ENCODE results near the gene IL18. TPM values are rescaled to one million over a fixed set of nuclear protein-coding genes. Genes with fewer than 3 reads are reported as not detected.
"Not testable (repeated sequence)": the region's sequence is repeated elsewhere in the genome, so short reads cannot be mapped to it uniquely, and the experiment has no call there.

IL18 gene
- total and polyA plus RNA-seq, 2 donors from 2014 or later: 25.2 to 37.4 TPM

- no peak for FAIRE-seq
- Histone ChIP-seq H3K27ac (ENCODE audit: low read depth in 2 of 2, low read length in 2 of 2) (no peak overlapping the region), H3K4me1 (ENCODE audit: control insufficient read depth in 2 of 3, insufficient read depth in 2 of 3, low read depth in 1 of 3, low read length in 3 of 3) (no peaks in the 10 kb centered on the region), H3K9ac (ENCODE audit: low read length in 3 of 3) (no peak overlapping the region), H3K27me3 (ENCODE audit: control insufficient read depth, insufficient read depth, low read length) (no peaks in the 10 kb centered on the region), H3K4me3 (ENCODE audit: low read length in 3 of 3) (peak overlapping the region in 2 of 3 donors; percentile 51), H3K9me3 (ENCODE audit: control insufficient read depth in 2 of 3, insufficient read depth in 1 of 3, low read length in 3 of 3) (no peaks in the 10 kb centered on the region), H3K36me3 (ENCODE audit: control insufficient read depth in 2 of 3, insufficient read depth in 3 of 3, low read length in 3 of 3) (no peaks in the 10 kb centered on the region)
- intact Hi-C loops (cut with DNase I): no loop called here
- no peak for DNase-seq
- no peak for TF ChIP-seq CTCF (IDR thresholded peaks at IDR 0.05; ENCODE audit: borderline replicate concordance, extremely low read depth, insufficient read depth)
Observed at GRCh38 chr11:112162761-112163546, 940 bp downstream of the IL18 start.

- peak overlapping the region in 1 of 3 donors; percentile 45 for H3K4me3 ChIP-seq (ENCODE audit: low read length in 3 of 3)
- intact Hi-C loops (cut with DNase I); DNase-seq; H3K9ac ChIP-seq (ENCODE audit: low read length in 3 of 3); H3K36me3 ChIP-seq (ENCODE audit: control insufficient read depth in 2 of 3, insufficient read depth in 3 of 3, low read length in 3 of 3); H3K4me1 ChIP-seq (ENCODE audit: control insufficient read depth in 2 of 3, insufficient read depth in 2 of 3, low read depth in 1 of 3, low read length in 3 of 3); H3K27ac ChIP-seq (ENCODE audit: low read depth in 2 of 2, low read length in 2 of 2); FAIRE-seq; H3K27me3 ChIP-seq (ENCODE audit: control insufficient read depth, insufficient read depth, low read length); H3K9me3 ChIP-seq (ENCODE audit: control insufficient read depth in 2 of 3, insufficient read depth in 1 of 3, low read length in 3 of 3): not testable (repeated sequence)
Observed at GRCh38 chr11:112162200-112162599, 1.7 kb downstream of the IL18 start.

GRCh38 chr11:112161012-112161411, 2.9 kb downstream of the IL18 start:
- Histone ChIP-seq H3K27me3 (ENCODE audit: control insufficient read depth, insufficient read depth, low read length) (no peaks in the 10 kb centered on the region), H3K4me3 (ENCODE audit: low read length in 3 of 3) (no peak overlapping the region), H3K27ac (ENCODE audit: low read depth in 2 of 2, low read length in 2 of 2) (no peak overlapping the region), H3K9me3 (ENCODE audit: control insufficient read depth in 2 of 3, insufficient read depth in 1 of 3, low read length in 3 of 3) (no peaks in the 10 kb centered on the region), H3K4me1 (ENCODE audit: control insufficient read depth in 2 of 3, insufficient read depth in 2 of 3, low read depth in 1 of 3, low read length in 3 of 3) (no peaks in the 10 kb centered on the region), H3K36me3 (ENCODE audit: control insufficient read depth in 2 of 3, insufficient read depth in 3 of 3, low read length in 3 of 3) (no peaks in the 10 kb centered on the region), H3K9ac (ENCODE audit: low read length in 3 of 3) (no peak overlapping the region)
- no peak for DNase-seq
- no peak for TF ChIP-seq CTCF (IDR thresholded peaks at IDR 0.05; ENCODE audit: borderline replicate concordance, extremely low read depth, insufficient read depth)
- no peak for FAIRE-seq
- intact Hi-C loops (cut with DNase I): no loop called here

- peak overlapping the region in 1 of 3 donors; percentile 27 for H3K4me3 ChIP-seq (ENCODE audit: low read length in 3 of 3)
- TF ChIP-seq CTCF (IDR thresholded peaks at IDR 0.05; ENCODE audit: borderline replicate concordance, extremely low read depth, insufficient read depth): no peak
- H3K27me3 ChIP-seq (ENCODE audit: control insufficient read depth, insufficient read depth, low read length): no peaks in the 10 kb centered on the region
- H3K27ac ChIP-seq (ENCODE audit: low read depth in 2 of 2, low read length in 2 of 2): no peak overlapping the region
- FAIRE-seq (no peak), DNase-seq (no peak)
- H3K9ac ChIP-seq (ENCODE audit: low read length in 3 of 3): no peak overlapping the region
- H3K36me3 ChIP-seq (ENCODE audit: control insufficient read depth in 2 of 3, insufficient read depth in 3 of 3, low read length in 3 of 3): no peaks in the 10 kb centered on the region
- no peaks in the 10 kb centered on the region for H3K9me3 ChIP-seq (ENCODE audit: control insufficient read depth in 2 of 3, insufficient read depth in 1 of 3, low read length in 3 of 3)
- no peaks in the 10 kb centered on the region for H3K4me1 ChIP-seq (ENCODE audit: control insufficient read depth in 2 of 3, insufficient read depth in 2 of 3, low read depth in 1 of 3, low read length in 3 of 3)
- intact Hi-C loops (cut with DNase I): no loop called here
Observed at GRCh38 chr11:112160091-112160848, 3.6 kb downstream of the IL18 start.
